K562 (cell line): Measurements from ENCODE around the gene PDE2A. TPM values are rescaled to one million over a fixed set of nuclear protein-coding genes. Genes with fewer than 3 reads are reported as not detected.

Experiments used
- ATAC-seq: fragments of 200-7000 bp; cut with Tn5 transposase; 3 replicates; pipeline ENCODE4 v1.9.1; 2020; ENCODE audit warnings: moderate library complexity
- BruUV-seq: library from RNA; stranded (reverse); fragments of 400-500 nt; replicated peaks from 2 replicates; lab custom pipeline; 2021; lab: Mats Ljungman, UMichigan
- CTCF ChIA-PET: fragments of 300-600 bp; formaldehyde crosslinking; extraction: SDS; loops from one replicate; lab custom pipeline; 2021; ENCODE audit warnings: low intra/inter-chr PET ratio; lab: Yijun Ruan, JAX
- POLR2A ChIA-PET: fragments of 300-600, 350-650 bp; sonication (Branson Sonifier 250); formaldehyde crosslinking; extraction: SDS; loops from one replicate; lab custom pipeline; 2021; ENCODE audit warnings: antibody characterized with exemption, inconsistent platforms; lab: Yijun Ruan, JAX
- DNase-seq, 4 experiments: peaks; one replicate each; pipeline versions ENCODE4 v3.0.0 to v3.0.0-alpha.2; 2011 to 2018; ENCODE audit warnings: low spot score in 3 of 4, mixed read lengths in 3 of 4; ENCODE audit errors: extremely low read depth in 1 of 4
- FAIRE-seq: peaks from 2 replicates; lab custom pipeline; 2011; peaks lifted over from hg19 to GRCh38; lab: Jason Lieb, UNC
- H2AFZ ChIP-seq: 2 replicates; pipeline ENCODE4 v1.6.0; 2011; ENCODE audit warnings: low read depth, low read length, control low read depth, inconsistent platforms
- H3K27ac ChIP-seq: fragments of 200-600 bp; 3 replicates; pipeline ENCODE4 v1.8.0; 2011; ENCODE audit warnings: low read depth, mild to moderate bottlenecking, control low read depth, inconsistent platforms, low read length, moderate library complexity, mixed read lengths; ENCODE audit errors: extremely low read depth
- H3K27me3 ChIP-seq, 2 experiments: fragments of 300-600 bp in 1 of 2; 2 replicates in 1 of 2; 3 replicates in 1 of 2; pipeline versions ENCODE4 v1.6.0 to v1.8.0; 2011; ENCODE audit warnings: inconsistent platforms in 2 of 2, low read length in 2 of 2, mild to moderate bottlenecking in 1 of 2, mixed read lengths in 1 of 2, moderate library complexity in 1 of 2; ENCODE audit not compliant: control insufficient read depth in 2 of 2, insufficient read depth in 2 of 2
- H3K36me3 ChIP-seq: fragments of 300-600 bp; 3 replicates; pipeline ENCODE4 v1.8.0; 2011; ENCODE audit warnings: mild to moderate bottlenecking, low read length, inconsistent platforms; ENCODE audit not compliant: control insufficient read depth, insufficient read depth
- H3K4me1 ChIP-seq, 2 experiments: fragments of 200-600 bp in 1 of 2; replicated peaks in 1 of 2; 2 replicates in 1 of 2; 3 replicates in 1 of 2; pipeline versions ENCODE4 v1.5.1 to v1.8.0; 2011; ENCODE audit warnings: inconsistent platforms in 2 of 2, low read length in 2 of 2, mild to moderate bottlenecking in 1 of 2, mixed read lengths in 1 of 2, moderate library complexity in 1 of 2; ENCODE audit not compliant: control insufficient read depth in 2 of 2, insufficient read depth in 2 of 2
- H3K4me2 ChIP-seq: 2 replicates; pipeline ENCODE4 v1.6.1; 2011; ENCODE audit warnings: low read length, control low read depth, inconsistent platforms, mixed read lengths; ENCODE audit not compliant: insufficient read depth
- H3K4me3 ChIP-seq: fragments of 200-600 bp; sonication (generic), shearing (Covaris generic); 2 replicates; pipeline ENCODE4 v1.5.1; 2016; ENCODE audit warnings: control low read depth, inconsistent platforms
- H3K79me2 ChIP-seq: fragments of 200-600 bp; 3 replicates; pipeline ENCODE4 v1.8.0; 2011; ENCODE audit warnings: low read length, inconsistent platforms; ENCODE audit not compliant: control insufficient read depth, insufficient read depth
- H3K9ac ChIP-seq, 2 experiments: 2 replicates each; pipeline versions ENCODE4 v1.6.0 to v1.6.1; 2011; ENCODE audit warnings: low read depth in 2 of 2, low read length in 2 of 2, control low read depth in 1 of 2, inconsistent platforms in 1 of 2, mild to moderate bottlenecking in 1 of 2, mixed read lengths in 1 of 2; ENCODE audit not compliant: insufficient read depth in 1 of 2
- H3K9me1 ChIP-seq: one replicate; pipeline ENCODE4 v1.6.0; 2011; ENCODE audit warnings: inconsistent platforms, mild to moderate bottlenecking, low read length, moderate library complexity; ENCODE audit not compliant: control insufficient read depth, insufficient read depth
- H3K9me3 ChIP-seq: replicated peaks from 2 replicates; pipeline ENCODE4 v1.5.1; 2011; ENCODE audit warnings: low read depth, low read length, inconsistent platforms; ENCODE audit not compliant: control insufficient read depth, insufficient read depth
- H4K20me1 ChIP-seq: replicated peaks from 2 replicates; pipeline ENCODE4 v1.6.1; 2011; ENCODE audit warnings: low read length, inconsistent platforms, mixed read lengths; ENCODE audit not compliant: control insufficient read depth, insufficient read depth
- AFF4 ChIP-seq: sonication (generic); formaldehyde crosslinking; IDR thresholded peaks from 2 replicates; pipeline ENCODE4 v1.8.0; 2023; ENCODE audit warnings: mild to moderate bottlenecking, missing genetic modification reagents
- ZBED1 ChIP-seq: IDR thresholded peaks from 2 replicates; pipeline ENCODE4 v1.6.1; 2014
- ZNF165 ChIP-seq: fragments of 250-450 bp; sonication (Bioruptor Pico); IDR thresholded peaks from 2 replicates; pipeline ENCODE4 v1.4.0; 2020; ENCODE audit warnings: borderline replicate concordance
- WGBS: fragments of 100-300 bp; shearing (Covaris generic); methylation state at CpG from one replicate; pipeline ENCODE4 v1.1.6; 2016; ENCODE audit warnings: low coverage, mixed read lengths; ENCODE audit not compliant: insufficient coverage; ENCODE audit errors: missing lambda C conversion rate; 5-methylcytosine and 5-hydroxymethylcytosine counted together
- in situ Hi-C: fragments of 300-500 bp; cut with MboI; formaldehyde crosslinking; loops from 4 replicates; pipeline ENCODE4 v1.15.0; 2018; ENCODE audit warnings: inconsistent platforms, mixed read lengths
- intact Hi-C: fragments of 100-400 bp; cut with micrococcal nuclease; formaldehyde crosslinking; loops from 2 replicates; pipeline ENCODE4 v1.14.2; 2022
- polyA plus RNA-seq, 8 experiments: library from polyadenylated mRNA; depleted of rRNA in 4 of 8; stranded (reverse) in 5 of 8; unstranded in 3 of 8; fragments of >200 nt; fragmentation: Nextera tagmentation in 2 of 8; fragmentation: Illumina TruSeq in 1 of 8; extraction: Ambion mirVana in 2 of 8; extraction: Trizol in 1 of 8; gene quantifications; 2 replicates each; pipeline versions ENCODE4 v1.2.1 to v1.2.3, GENCODE V29; 2011 to 2014; ENCODE audit warnings: inconsistent platforms in 1 of 8, missing spikeins in 1 of 8
- total RNA-seq, 7 experiments: library from RNA; depleted of rRNA in 6 of 7; stranded (reverse); fragments of >200 nt in 6 of 7; fragmentation: Illumina TruSeq in 2 of 7; extraction: Trizol in 2 of 7; gene quantifications; 2 replicates each; pipeline versions ENCODE4 v1.2.1 to v1.2.3, GENCODE V29; 2011 to 2021; ENCODE audit warnings: low replicate concordance in 1 of 7
- TF ChIP-seq, protein P1 (sequence below): sonication (generic); formaldehyde crosslinking; IDR thresholded peaks from 2 replicates; pipeline ENCODE4 v1.8.0; 2022; ENCODE audit warnings: mild to moderate bottlenecking, missing genetic modification reagents

PDE2A gene
- total and polyA plus RNA-seq, 9 of the 15 experiments (the other 6 are each of a cell fraction or from before 2014, with no cell fraction given), result 0.07 to 15.2 (median 1.6) TPM; not detected in 1

DNA sequence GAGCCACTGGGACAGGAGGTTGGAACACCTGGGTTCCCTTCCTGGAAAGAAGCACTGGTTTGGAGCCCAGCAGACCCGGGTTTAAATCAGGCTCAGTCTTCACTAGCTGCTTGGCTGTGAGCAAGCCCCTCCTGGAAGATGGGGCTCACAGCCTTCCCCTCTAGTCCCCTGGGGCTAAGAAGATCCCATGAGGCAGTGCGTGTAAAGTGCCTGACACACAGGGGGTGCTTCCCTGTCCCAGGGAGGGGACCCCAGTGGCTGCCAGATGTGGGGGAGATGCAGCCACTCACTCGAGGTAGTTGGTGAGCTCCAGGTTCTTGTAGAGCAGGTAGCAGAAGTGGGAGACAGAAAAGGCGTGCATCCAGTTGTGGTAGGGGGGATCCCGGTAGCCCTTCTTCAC is 93.2 kb downstream of the PDE2A start:
- H3K79me2 ChIP-seq, result no peaks in the 10 kb centered on the region
- TF ChIP-seq, protein P1, sequence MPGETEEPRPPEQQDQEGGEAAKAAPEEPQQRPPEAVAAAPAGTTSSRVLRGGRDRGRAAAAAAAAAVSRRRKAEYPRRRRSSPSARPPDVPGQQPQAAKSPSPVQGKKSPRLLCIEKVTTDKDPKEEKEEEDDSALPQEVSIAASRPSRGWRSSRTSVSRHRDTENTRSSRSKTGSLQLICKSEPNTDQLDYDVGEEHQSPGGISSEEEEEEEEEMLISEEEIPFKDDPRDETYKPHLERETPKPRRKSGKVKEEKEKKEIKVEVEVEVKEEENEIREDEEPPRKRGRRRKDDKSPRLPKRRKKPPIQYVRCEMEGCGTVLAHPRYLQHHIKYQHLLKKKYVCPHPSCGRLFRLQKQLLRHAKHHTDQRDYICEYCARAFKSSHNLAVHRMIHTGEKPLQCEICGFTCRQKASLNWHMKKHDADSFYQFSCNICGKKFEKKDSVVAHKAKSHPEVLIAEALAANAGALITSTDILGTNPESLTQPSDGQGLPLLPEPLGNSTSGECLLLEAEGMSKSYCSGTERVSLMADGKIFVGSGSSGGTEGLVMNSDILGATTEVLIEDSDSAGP, result no peak
- no peaks in the 10 kb centered on the region for H3K9me3 ChIP-seq
- H3K4me1 ChIP-seq, result peaks cover 0 to 9% of the 10 kb centered on the region in 2 experiments; a peak in 2 of 5 replicates
- in situ Hi-C loops (no loop called here), intact Hi-C loops (loop anchor here (10.0 kb wide), 1 partner anchor 254 kb away; no protein-coding TSS in a partner anchor)
- FAIRE-seq, result no peak
- H3K27me3 ChIP-seq, result peaks cover 5 to 56% of the 10 kb centered on the region in 2 experiments; a peak in 4 of 5 replicates
- ChIA-PET POLR2A (interaction anchor here (0.6 kb wide), 1 partner anchor 120 kb away, joined by 3 read pairs; no protein-coding TSS in a partner anchor), CTCF (no interaction called here)
- H3K36me3 ChIP-seq, result no peaks in the 10 kb centered on the region
- 0% methylated on average over 5 of the region's 5 CpGs for WGBS
- no peaks in the 10 kb centered on the region for H3K9me1 ChIP-seq
- no peak overlapping the region for H3K9ac ChIP-seq
- BruUV-seq, result no TSS peak
- H2AFZ ChIP-seq, result no peak overlapping the region
- ATAC-seq, result no peak
- H3K4me3 ChIP-seq, result no peak overlapping the region
- H3K27ac ChIP-seq, result no peak overlapping the region
- DNase-seq, result no peak
- no peak overlapping the region for H3K4me2 ChIP-seq
- peaks cover 15% of the 10 kb centered on the region; the same call in 1 of the 2 replicates for H4K20me1 ChIP-seq

GRCh38 chr11:72580642-72580950 is 93.6 kb downstream of the PDE2A start:
- Histone ChIP-seq H3K79me2 (no peaks in the 10 kb centered on the region), H3K4me1 (peaks cover 0 to 9% of the 10 kb centered on the region in 2 experiments; a peak in 2 of 5 replicates), H3K9ac (no peak overlapping the region; a peak in 1 of 4 replicates), H3K36me3 (no peaks in the 10 kb centered on the region), H3K27me3 (peaks cover 5 to 60% of the 10 kb centered on the region in 2 experiments; a peak in 4 of 5 replicates), H3K9me3 (no peaks in the 10 kb centered on the region), H3K9me1 (no peaks in the 10 kb centered on the region), H3K4me2 (no peak overlapping the region), H3K27ac (no peak overlapping the region), H4K20me1 (peaks cover 11% of the 10 kb centered on the region; the same call in 1 of the 2 replicates), H2AFZ (no peak overlapping the region), H3K4me3 (no peak overlapping the region)
- ATAC-seq, result no peak
- no peak for FAIRE-seq
- DNase-seq, result no peak
- in situ Hi-C loops, result no loop called here
- ChIA-PET CTCF (no interaction called here), POLR2A (interaction anchor here (0.6 to 1.0 kb wide), 2 partner anchors 109 to 120 kb away, joined by 3 to 4 read pairs; no protein-coding TSS in a partner anchor)
- 0% methylated on average over 3 of the region's 3 CpGs for WGBS
- intact Hi-C loops, result loop anchor here (10.0 kb wide), 1 partner anchor 254 kb away; no protein-coding TSS in a partner anchor
- BruUV-seq, result no TSS peak
- no peak for TF ChIP-seq AFF4 (CRISPR knock-in tag)
- TF ChIP-seq ZNF165 (CRISPR knock-in tag), result no peak
- no peak for TF ChIP-seq ZBED1
